SU-DHL-6 (cell line): ENCODE measurements around the gene CHURC1.

Experiments
- EZH2phosphoT487 ChIP-seq: fragments of 200-600 bp; sonication (generic), shearing (Covaris generic); conservative IDR thresholded peaks from 2 replicates; pipeline ENCODE4 v1.6.1; 2018; ENCODE audit warnings: mild to moderate bottlenecking, antibody characterized with exemption, low read length, moderate library complexity, mixed read lengths
- TF ChIP-seq, protein P1 (sequence below): fragments of 200-600 bp; sonication (generic); IDR thresholded peaks from one replicate; pipeline ENCODE4 v1.5.1; 2017; ENCODE audit warnings: antibody characterized with exemption, mild to moderate bottlenecking, low read length, moderate library complexity; ENCODE audit not compliant: insufficient read depth, poor library complexity, severe bottlenecking

DNA sequence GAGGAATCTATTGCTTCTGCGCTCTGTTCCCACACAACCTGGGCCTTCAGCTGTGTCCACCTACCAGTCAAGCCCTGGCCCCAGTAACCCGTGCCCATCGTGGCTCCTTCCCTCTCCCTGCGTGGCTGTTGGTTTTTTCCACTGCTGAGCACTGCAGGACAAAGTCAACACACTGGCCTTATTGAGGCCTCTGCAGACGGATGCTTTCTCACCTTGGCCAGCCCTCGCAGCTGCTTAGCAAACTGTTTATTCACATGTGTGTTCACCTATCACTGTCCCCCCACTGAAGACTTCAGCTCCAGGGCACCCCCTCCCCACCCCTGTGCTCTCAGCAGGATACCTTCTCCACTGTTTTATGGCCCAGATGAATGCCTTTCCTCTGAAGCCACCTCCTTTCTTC lies 41.0 kb downstream of the CHURC1 start:
- TF ChIP-seq, protein P1, sequence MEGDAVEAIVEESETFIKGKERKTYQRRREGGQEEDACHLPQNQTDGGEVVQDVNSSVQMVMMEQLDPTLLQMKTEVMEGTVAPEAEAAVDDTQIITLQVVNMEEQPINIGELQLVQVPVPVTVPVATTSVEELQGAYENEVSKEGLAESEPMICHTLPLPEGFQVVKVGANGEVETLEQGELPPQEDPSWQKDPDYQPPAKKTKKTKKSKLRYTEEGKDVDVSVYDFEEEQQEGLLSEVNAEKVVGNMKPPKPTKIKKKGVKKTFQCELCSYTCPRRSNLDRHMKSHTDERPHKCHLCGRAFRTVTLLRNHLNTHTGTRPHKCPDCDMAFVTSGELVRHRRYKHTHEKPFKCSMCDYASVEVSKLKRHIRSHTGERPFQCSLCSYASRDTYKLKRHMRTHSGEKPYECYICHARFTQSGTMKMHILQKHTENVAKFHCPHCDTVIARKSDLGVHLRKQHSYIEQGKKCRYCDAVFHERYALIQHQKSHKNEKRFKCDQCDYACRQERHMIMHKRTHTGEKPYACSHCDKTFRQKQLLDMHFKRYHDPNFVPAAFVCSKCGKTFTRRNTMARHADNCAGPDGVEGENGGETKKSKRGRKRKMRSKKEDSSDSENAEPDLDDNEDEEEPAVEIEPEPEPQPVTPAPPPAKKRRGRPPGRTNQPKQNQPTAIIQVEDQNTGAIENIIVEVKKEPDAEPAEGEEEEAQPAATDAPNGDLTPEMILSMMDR: no peak
- no peak for TF ChIP-seq EZH2phosphoT487
